GM19395 (cell line): Measurements from ENCODE around the gene TSEN54.
A peak's percentile ranks its signal among the peaks of the same experiment; 100 is the strongest.
"Not testable (repeated sequence)": the region's sequence is repeated elsewhere in the genome, so short reads cannot be mapped to it uniquely, and the experiment has no call there.

Source experiments
- ATAC-seq: cut with Tn5 transposase; IDR thresholded peaks from one replicate; pipeline ENCODE4 v1.9.1; 2021; ENCODE audit warnings: mild to moderate bottlenecking, moderate library complexity; ENCODE audit not compliant: unreplicated experiment

The TSEN54 gene

DNA sequence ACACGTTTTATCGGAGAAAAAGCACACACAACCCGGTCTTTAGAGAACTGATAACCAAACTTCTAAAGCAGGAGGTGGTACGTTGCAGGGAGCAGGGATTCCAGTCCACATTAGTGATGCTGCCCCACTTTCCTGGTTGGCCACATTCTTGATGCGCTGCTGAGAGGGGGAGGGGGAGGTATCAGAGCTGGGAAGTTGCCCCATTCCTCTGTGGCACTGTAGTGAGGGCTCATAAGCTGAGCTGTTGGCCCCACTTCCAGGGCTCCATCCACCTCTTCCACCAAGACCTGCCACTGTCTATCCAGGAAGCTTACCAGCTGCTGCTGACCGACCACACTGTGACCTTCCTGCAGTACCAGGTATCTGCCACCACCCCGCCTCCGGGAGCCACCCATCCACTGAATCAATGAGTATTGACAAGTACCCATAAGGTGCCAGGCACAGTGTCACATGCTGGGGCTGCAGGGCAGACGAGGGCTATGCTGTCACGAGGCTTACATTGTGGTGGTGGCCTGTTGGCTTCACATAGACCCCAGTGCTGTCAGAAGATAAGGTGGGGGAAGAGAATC is 1.1 kb downstream of the TSEN54 start:
- no peak for ATAC-seq

- ATAC-seq = no peak
Observed at GRCh38 chr17:75518201-75518600, 1.9 kb downstream of the TSEN54 start.

GRCh38 chr17:75518983-75519537 is 2.7 kb downstream of the TSEN54 start:
- ATAC-seq = no peak

DNA sequence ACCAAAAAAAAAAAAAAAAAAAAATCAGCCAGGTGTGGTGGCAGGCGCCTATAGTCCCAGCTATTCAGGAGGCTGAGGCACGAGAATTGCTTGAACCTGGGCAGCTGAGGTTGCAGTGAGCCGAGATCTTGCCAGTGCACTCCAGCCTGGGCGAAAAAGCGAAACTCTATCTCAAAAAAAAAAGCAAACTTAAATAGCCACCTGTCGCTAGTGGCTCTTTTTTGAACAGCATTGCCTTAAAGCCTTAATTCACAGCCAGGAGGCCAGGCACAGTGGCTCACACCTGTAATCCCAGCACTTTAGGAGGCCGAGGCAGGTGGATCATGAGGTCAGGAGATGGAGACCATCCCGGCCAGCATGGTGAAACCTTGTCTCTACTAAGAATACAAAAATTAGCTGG is 4.1 kb downstream of the TSEN54 start:
- not testable (repeated sequence) for ATAC-seq

DNA sequence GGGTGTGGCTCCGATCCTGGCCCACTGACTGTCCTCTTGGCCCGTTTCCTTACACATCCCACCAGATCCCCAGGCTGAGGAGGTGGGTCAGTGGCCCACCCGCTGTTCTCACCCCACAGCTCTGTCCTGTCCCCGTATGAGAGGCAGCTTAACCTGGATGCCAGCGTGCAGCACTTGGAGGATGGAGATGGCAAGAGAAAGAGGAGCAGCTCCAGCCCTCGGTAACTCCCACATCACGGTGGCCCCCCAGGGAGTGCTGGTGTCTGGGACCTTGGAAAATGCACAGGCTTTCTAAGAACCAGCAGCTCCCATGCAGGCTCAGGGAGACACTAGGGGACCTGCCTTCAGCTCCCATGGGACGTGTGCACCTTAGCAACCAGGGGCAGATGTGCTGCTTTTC is 5.0 kb downstream of the TSEN54 start:
- ATAC-seq = no peak

DNA sequence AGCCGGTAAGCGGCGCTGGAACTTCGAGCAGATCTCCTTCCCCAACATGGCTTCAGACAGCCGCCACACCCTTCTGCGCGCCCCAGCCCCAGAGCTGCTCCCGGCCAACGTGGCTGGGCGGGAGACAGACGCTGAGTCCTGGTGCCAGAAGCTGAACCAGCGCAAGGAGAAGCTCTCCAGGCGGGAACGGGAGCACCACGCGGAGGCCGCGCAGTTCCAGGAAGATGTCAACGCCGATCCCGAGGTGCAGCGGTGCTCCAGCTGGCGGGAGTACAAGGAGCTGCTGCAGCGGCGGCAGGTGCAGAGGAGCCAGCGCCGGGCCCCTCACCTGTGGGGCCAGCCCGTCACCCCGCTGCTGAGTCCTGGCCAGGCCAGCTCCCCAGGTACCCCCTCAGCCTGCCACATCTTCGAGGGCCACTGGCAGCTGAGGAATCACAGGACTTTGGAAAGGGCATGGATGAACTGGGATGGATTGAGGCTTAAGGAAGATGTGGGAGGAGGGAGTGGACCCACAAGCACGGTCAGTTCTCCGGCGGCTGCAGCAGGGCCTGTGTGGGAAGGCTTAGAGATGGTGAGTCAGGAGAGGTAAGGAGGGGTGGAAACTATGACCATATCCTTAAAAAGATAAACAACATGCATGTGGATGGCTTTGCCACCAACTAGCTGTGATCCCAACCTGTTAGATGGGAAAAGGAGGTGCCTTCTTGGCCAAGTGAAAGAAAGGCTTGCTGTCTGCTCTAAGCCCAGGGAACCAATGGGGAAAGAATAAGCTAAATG is 5.8 kb downstream of the TSEN54 start:
- no peak for ATAC-seq

DNA sequence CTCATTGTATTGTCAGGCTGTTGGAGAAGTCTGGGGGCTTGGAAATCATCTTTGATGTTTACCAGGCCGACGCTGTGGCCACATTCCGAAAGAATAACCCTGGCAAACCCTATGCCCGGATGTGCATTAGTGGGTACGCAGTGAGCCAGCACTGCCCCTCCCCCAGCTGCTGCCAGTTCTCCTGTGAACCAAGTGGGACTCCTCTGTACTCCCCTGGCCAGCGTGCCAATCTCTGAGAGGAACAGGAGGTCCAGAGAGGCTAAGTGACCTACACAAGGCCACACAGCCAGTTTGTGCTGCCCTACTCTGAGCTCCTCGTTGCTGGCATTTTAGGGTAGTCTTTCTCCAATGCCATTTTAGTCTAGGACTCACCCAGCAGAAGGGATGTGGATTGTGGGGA is 7.3 kb downstream of the TSEN54 start:
- no peak for ATAC-seq

GRCh38 chr17:75524269-75524969 is 8.1 kb downstream of the TSEN54 start:
- ATAC-seq = no peak

DNA sequence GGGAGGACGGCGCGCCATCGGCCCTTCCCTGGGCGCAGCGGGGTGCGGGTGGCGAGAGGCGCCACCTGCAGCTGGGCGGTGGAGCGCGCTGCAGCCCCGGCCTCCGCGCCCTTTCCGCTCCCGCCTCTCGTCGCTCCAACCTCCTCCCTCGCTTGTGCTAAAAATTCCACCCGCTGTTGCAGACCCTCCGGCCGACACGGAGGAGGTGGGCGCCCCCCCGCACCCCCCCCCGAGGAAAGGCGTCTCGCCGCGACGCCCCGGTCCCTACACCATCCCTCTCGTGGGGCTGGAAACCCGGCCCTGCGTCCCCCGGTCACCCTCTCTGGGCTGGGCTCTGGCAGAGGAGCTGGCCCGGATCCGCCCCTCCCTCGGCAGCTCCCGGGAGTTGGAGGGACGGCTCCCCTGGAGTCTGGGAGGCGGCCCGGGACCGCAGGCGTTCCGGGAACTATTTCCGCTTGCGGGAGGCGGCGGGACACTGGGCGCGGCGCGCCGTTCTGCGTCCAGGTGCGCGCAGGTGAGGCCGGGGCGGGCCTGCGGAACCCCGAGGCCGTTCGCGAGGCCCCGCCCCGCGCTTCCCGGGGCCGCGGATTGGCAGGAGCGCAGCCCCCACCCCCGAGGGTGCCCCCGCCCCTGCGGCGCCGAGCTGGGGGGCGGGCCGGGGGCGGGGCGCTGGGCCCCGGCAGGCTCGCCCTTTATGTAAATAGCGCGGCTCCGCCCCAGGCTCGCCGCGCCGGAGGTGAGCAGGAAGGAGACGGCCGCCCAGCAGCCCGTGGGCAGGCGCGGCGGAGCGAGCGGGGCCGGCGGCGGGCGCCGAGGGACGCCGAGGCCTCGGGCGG is 8.9 kb downstream of the TSEN54 start, which contains the start of gene LLGL2:
TSS of gene LLGL2 (plus strand) at position 728 of the 836 bp plus-strand sequence. CDS start 17,730 bp downstream, outside the sequence.
- peak; percentile 81 for ATAC-seq

- peak; percentile 23 for ATAC-seq
Observed at GRCh38 chr17:75525806-75526554, 9.7 kb downstream of the TSEN54 start.

DNA sequence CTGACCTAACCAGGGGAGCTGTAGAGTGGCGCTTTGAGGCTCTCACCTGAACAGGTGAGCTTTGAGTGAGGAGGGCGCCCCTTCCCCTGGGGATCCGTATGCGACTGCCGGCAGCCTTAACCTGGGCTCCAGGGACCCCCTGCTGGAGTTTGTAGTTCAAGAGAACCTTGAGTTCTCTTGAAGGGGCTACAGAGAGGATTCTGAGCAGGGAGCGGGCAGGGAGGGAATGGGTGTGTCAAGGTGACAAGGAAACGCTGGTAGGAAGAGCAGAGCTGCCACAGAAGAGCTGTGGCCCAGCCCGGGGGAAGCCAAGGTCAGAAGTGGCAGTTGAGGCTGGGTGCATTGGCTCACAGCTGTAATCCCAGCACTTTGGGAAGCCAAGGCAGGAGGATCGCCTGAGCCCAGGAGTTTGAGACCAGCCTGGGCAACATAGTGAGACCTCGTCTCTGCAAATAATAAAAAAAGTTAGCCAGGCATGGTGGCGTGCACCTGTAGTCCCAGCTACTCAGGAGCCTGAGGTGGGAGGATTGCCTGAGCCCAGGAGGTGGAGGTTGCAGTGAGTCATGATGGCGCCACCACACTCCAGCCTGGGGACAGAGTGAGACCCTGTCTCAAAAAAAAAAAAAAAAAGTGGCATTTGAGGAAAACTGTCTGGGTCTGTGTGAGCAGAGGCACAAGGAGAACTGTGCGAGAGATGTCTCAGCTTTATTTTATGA is 10.4 kb downstream of the TSEN54 start:
- ATAC-seq = no peak

DNA sequence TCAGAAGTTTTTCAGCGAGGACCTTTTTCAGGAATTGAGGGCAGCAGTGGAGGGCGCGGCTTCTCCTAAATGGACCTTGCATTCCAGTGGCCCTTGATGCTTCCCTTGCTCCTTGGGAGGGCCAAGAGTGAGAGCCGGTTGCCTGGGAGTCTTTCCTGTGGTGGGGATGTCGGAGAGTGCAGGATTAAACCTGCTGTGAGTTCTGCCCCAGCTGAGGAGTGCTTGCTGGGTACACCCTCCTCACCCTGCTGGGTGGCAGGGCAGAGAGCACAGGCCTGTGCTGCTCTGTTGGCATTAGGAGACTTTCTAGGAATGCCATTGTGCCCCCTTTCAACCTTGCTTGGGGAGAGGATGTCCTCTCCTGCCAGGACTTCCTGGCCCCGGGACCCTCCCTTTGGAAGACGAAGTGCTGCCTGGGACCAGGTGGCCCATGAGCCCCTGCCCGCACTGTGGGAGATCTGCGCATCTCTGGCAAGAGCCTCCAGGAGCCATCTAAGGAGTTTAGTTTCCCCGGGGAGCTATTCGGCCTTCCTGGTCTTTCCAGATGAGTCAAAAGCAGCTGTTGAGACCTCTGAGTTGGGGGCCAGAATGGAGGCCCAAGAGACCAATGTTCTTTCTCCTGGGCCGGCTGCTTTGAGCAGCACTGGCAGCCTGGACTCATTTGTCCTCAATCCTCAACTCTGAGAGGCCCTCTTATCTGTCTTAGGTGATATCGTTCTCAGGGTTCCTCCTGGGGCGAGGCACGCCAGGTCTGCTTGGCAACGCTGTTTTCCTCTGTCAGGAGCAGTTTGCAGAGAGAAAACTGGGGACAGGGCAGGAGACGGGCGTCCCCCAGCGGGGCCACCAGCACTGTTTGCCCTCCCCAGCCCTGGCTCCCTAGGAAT is 14.8 kb downstream of the TSEN54 start:
- no peak for ATAC-seq

GRCh38 chr17:75531721-75532072 is 15.4 kb downstream of the TSEN54 start:
- ATAC-seq = no peak

- no peak for ATAC-seq
Observed at GRCh38 chr17:75535119-75535537, 18.8 kb downstream of the TSEN54 start.

- ATAC-seq = no peak
Observed at GRCh38 chr17:75535871-75536270, 19.5 kb downstream of the TSEN54 start.

GRCh38 chr17:75536366-75536765 is 20.0 kb downstream of the TSEN54 start:
- ATAC-seq = no peak

DNA sequence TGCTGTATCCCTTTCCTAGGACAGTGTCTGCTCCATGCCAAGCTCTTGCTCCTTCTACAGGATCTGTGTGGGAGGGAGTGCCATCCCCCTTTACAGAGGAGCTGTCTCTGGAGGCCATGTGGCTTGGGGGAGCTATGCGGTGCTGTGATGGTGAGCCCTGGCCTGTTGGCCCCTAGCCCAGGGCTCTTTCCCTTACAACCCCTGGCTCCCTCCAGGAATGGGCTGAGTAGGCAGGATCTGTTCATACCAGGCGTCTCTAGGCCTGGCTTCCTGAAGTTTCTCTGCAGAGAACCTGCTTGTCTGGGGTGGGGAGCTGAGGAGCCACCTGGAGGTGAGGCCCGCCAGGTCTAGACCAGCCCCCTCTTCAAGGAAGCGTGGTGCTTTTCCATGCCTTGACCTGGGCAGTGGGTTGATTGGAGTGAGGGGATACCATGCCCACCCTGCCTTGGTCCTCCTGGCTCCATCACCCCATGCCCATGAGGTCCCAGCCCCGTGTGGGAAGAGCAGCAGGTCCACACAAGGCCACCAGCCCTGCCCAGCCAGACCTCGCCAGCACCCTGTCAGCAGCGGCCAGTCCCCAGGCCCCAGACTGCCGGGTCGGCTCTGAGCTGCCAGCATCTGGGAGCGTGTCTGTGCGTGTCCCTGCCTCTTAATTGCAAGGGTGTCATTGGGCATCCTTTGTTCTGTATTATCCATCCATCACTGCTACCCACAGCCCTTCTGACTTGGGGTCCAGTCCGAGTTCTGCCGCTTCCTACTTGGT is 23.8 kb downstream of the TSEN54 start:
- no peak for ATAC-seq
